ELR (cell line): ENCODE measurements around the gene SLC35C1.

Experiments
- DNase-seq: peaks from one replicate; pipeline ENCODE4 v3.0.0-alpha.2; 2015; ENCODE audit warnings: low read depth

The SLC35C1 gene

GRCh38 chr11:45846974-45847910 is 42.3 kb downstream of the SLC35C1 start, which contains the start of gene CRY2:
TSS of gene CRY2 (plus strand) at chr11:45847475. CDS start at chr11:45847491, 16 bp downstream.
- peak; percentile 97 for DNase-seq

GRCh38 chr11:45847911-45848316 is 43.0 kb downstream of the SLC35C1 start:
- peak; percentile 71 for DNase-seq

GRCh38 chr11:45848654-45849081 is 43.7 kb downstream of the SLC35C1 start:
- DNase-seq: no peak

- DNase-seq: peak; percentile 43
Observed at GRCh38 chr11:45850446-45850845, 45.5 kb downstream of the SLC35C1 start.

- DNase-seq: no peak
Observed at GRCh38 chr11:45851228-45851627, 46.3 kb downstream of the SLC35C1 start.

- DNase-seq: no peak
Observed at GRCh38 chr11:45852018-45852711, 47.2 kb downstream of the SLC35C1 start.

- no peak for DNase-seq
Observed at GRCh38 chr11:45852712-45853101, 47.8 kb downstream of the SLC35C1 start.

GRCh38 chr11:45853332-45854219 is 48.6 kb downstream of the SLC35C1 start:
- DNase-seq: no peak

- DNase-seq: no peak
Observed at GRCh38 chr11:45855308-45855707, 50.4 kb downstream of the SLC35C1 start.

GRCh38 chr11:45856044-45856468 is 51.1 kb downstream of the SLC35C1 start:
- DNase-seq: no peak

GRCh38 chr11:45857961-45858474 is 53.1 kb downstream of the SLC35C1 start:
- peak; percentile 43 for DNase-seq

GRCh38 chr11:45858751-45859398 is 53.9 kb downstream of the SLC35C1 start:
- no peak for DNase-seq

- DNase-seq: peak; percentile 74
Observed at GRCh38 chr11:45859661-45860140, 54.8 kb downstream of the SLC35C1 start.

- no peak for DNase-seq
Observed at GRCh38 chr11:45860348-45860747, 55.4 kb downstream of the SLC35C1 start.

GRCh38 chr11:45860764-45861510 is 56.0 kb downstream of the SLC35C1 start:
- DNase-seq: no peak
